Upper lobe of left lung (tissue), 6 donors: ENCODE results near the gene FAM110D. TPM values are rescaled to one million over a fixed set of nuclear protein-coding genes. Genes with fewer than 3 reads are reported as not detected.
A peak's percentile ranks its signal among the peaks of the same experiment; 100 is the strongest.

Experiments used
- ATAC-seq, 2 donors: fragments of 200-7000 bp; cut with Tn5 transposase; one replicate each; pipeline ENCODE4 v1.9.1; 2022; ENCODE audit warnings: mild to moderate bottlenecking in 2 of 2, moderate library complexity in 2 of 2; ENCODE audit not compliant: low FRiP score in 2 of 2
- DNase-seq, 2 donors: peaks; one replicate each; pipeline ENCODE4 v3.0.0-alpha.2; 2019 to 2020
- H3K27ac ChIP-seq, 4 donors: fragments of 200-600 bp; sonication (generic); one replicate each; pipeline ENCODE4 v1.5.1; 2016 to 2019
- H3K27me3 ChIP-seq, 4 donors: fragments of 200-600 bp; sonication (generic); one replicate each; pipeline ENCODE4 v1.5.1; 2017 to 2019
- H3K36me3 ChIP-seq, 4 donors: fragments of 200-600 bp; sonication (generic); one replicate each; pipeline ENCODE4 v1.5.1; 2016 to 2019
- H3K4me1 ChIP-seq, 4 donors: fragments of 200-600 bp; sonication (generic); one replicate each; pipeline ENCODE4 v1.5.1; 2018 to 2019
- H3K4me3 ChIP-seq, 4 donors: fragments of 200-600 bp; sonication (generic); one replicate each; pipeline ENCODE4 v1.5.1; 2017 to 2019; ENCODE audit warnings: mild to moderate bottlenecking in 2 of 4, moderate library complexity in 1 of 4
- H3K9me3 ChIP-seq, 4 donors: fragments of 200-600 bp; sonication (generic); one replicate each; pipeline ENCODE4 v1.5.1; 2018 to 2019
- EP300 ChIP-seq, 4 donors: sonication (generic); formaldehyde crosslinking; IDR thresholded peaks; one replicate each; pipeline ENCODE4 v1.5.1; 2017; ENCODE audit warnings: antibody characterized with exemption in 4 of 4, control low read depth in 2 of 4
- POLR2A ChIP-seq, 4 donors: fragments of 450-650 bp; IDR thresholded peaks; one replicate each; pipeline ENCODE4 v1.5.1; 2016 to 2017; ENCODE audit warnings: antibody characterized with exemption in 4 of 4, mild to moderate bottlenecking in 2 of 4
- POLR2AphosphoS5 ChIP-seq, 2 donors: sonication (generic); formaldehyde crosslinking; IDR thresholded peaks; one replicate each; pipeline ENCODE4 v1.5.1; 2017; ENCODE audit warnings: antibody characterized with exemption in 2 of 2
- WGBS, 2 donors: methylation state at CpG; one replicate each; pipeline ENCODE4 v1.1.5; 2017 to 2018; 5-methylcytosine and 5-hydroxymethylcytosine counted together
- total RNA-seq, 6 donors: library from RNA; depleted of rRNA in 4 of 6; stranded (reverse); fragments of >200 nt in 4 of 6; gene quantifications; one replicate each; pipeline versions ENCODE4 v1.1.0 to v1.2.1, GENCODE V29; 2016 to 2021
- TF ChIP-seq, protein P1 (sequence below), 6 experiments: fragments of 450-650 bp in 4 of 6; fragments of 200-600 bp in 2 of 6; sonication (generic) in 2 of 6; IDR thresholded peaks; one replicate each; pipeline ENCODE4 v1.5.1; 2016 to 2019; ENCODE audit warnings: antibody characterized with exemption in 6 of 6
- donor health status: DM: no; HTN: no; CAD: no; lungs with moderate emphysema.
- donor health status: DM: no; HTN: yes; CAD: no; lungs with severe emphysema.

FAM110D gene
- total RNA-seq, 6 donors from 2014 or later: 1.0 to 6.7 (median 4.7) TPM

- peaks cover 0 to 30% (median 15%) of the 10 kb centered on the region in 4 donors for H3K36me3 ChIP-seq
- ATAC-seq (no peak), DNase-seq (peak in 1 of 2 donors; percentile 84)
- no peaks in the 10 kb centered on the region for H3K27me3 ChIP-seq
- H3K9me3 ChIP-seq: no peaks in the 10 kb centered on the region
- TF ChIP-seq POLR2AphosphoS5 (IDR thresholded peaks at IDR 0.05): no peak
- TF ChIP-seq, protein P1, sequence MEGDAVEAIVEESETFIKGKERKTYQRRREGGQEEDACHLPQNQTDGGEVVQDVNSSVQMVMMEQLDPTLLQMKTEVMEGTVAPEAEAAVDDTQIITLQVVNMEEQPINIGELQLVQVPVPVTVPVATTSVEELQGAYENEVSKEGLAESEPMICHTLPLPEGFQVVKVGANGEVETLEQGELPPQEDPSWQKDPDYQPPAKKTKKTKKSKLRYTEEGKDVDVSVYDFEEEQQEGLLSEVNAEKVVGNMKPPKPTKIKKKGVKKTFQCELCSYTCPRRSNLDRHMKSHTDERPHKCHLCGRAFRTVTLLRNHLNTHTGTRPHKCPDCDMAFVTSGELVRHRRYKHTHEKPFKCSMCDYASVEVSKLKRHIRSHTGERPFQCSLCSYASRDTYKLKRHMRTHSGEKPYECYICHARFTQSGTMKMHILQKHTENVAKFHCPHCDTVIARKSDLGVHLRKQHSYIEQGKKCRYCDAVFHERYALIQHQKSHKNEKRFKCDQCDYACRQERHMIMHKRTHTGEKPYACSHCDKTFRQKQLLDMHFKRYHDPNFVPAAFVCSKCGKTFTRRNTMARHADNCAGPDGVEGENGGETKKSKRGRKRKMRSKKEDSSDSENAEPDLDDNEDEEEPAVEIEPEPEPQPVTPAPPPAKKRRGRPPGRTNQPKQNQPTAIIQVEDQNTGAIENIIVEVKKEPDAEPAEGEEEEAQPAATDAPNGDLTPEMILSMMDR (IDR thresholded peaks at IDR 0.05): no peak
- no peak for TF ChIP-seq EP300 (IDR thresholded peaks at IDR 0.05)
- TF ChIP-seq POLR2A (IDR thresholded peaks at IDR 0.05): no peak
- H3K4me1 ChIP-seq: no peaks in the 10 kb centered on the region
- no peak overlapping the region for H3K4me3 ChIP-seq
- 96 to 98% methylated on average over 8 to 18 of the region's 21 CpGs for WGBS, 2 donors
- H3K27ac ChIP-seq: no peak overlapping the region
These were observed 26.0 kb downstream of the FAM110D start for GRCh38 chr1:26184883-26185282.

DNA sequence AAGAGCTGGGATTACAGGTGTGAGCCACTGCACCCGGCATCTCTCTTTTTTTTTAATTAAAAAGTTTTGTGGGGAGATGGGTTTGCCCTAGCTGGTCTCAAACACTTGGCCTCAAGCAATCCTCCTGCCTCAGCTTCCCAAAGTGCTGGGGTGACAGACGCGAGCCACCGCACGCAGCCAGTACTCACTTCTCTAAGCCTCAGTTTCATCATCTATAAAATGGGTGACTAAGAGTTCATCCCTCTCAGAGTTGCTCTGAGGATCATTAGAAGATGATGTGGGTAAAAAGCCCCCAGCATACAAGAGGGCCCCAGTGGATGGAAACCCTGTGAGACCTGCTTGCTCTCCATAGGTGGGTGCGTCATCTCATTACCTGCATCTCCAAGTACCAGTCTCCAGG is 29.0 kb downstream of the FAM110D start:
- 93 to 96% methylated on average over 6 of the region's 6 CpGs for WGBS, 2 donors
- ATAC-seq (no peak), DNase-seq (no peak)
- Histone ChIP-seq H3K4me1 (no peaks in the 10 kb centered on the region), H3K4me3 (no peak overlapping the region), H3K27ac (no peak overlapping the region), H3K9me3 (no peaks in the 10 kb centered on the region), H3K36me3 (peaks cover 0 to 22% (median 5%) of the 10 kb centered on the region in 4 donors), H3K27me3 (no peaks in the 10 kb centered on the region)
- TF ChIP-seq POLR2A (IDR thresholded peaks at IDR 0.05): no peak
- TF ChIP-seq EP300 (IDR thresholded peaks at IDR 0.05): no peak
- TF ChIP-seq, protein P1 (IDR thresholded peaks at IDR 0.05): no peak
- TF ChIP-seq POLR2AphosphoS5 (IDR thresholded peaks at IDR 0.05): no peak

- Histone ChIP-seq H3K9me3 (no peaks in the 10 kb centered on the region), H3K36me3 (peaks cover 0 to 18% (median 3%) of the 10 kb centered on the region in 4 donors), H3K27me3 (no peaks in the 10 kb centered on the region), H3K27ac (no peak overlapping the region), H3K4me3 (no peak overlapping the region), H3K4me1 (no peaks in the 10 kb centered on the region)
- no peak for DNase-seq
- 96 to 100% methylated on average over 6 to 8 of the region's 8 CpGs for whole genome bisulfite sequencing, 2 donors
- ATAC-seq: peak in 1 of 2 donors; percentile 6
- TF ChIP-seq POLR2AphosphoS5 (IDR thresholded peaks at IDR 0.05): no peak
- TF ChIP-seq, protein P1 (IDR thresholded peaks at IDR 0.05): no peak
- no peak for TF ChIP-seq POLR2A (IDR thresholded peaks at IDR 0.05)
- no peak for TF ChIP-seq EP300 (IDR thresholded peaks at IDR 0.05)
These were observed 29.6 kb downstream of the FAM110D start for GRCh38 chr1:26188477-26188876.

DNA sequence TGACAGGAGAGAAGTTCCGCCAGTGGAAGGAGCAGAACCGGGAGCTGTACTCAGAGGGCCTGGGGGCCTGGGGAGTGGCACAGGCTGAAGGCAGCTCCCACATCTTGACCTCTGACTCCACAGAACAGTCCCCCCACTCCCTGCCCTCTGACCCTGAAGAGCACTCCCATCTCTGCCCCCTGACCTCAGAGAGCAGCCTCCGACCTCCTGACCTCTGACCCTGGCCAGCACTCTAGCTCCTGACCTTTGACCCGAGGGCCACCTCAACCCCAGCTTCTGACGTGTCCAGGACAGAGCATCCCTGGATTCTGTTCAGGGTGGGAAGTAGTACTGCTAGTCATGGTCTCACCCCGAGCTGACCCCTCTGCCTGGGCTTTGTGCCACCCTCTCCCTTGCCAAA is 30.5 kb downstream of the FAM110D start:
- Histone ChIP-seq H3K36me3 (peaks cover 0 to 18% (median 2%) of the 10 kb centered on the region in 4 donors), H3K9me3 (no peaks in the 10 kb centered on the region), H3K4me3 (no peak overlapping the region), H3K27ac (no peak overlapping the region), H3K4me1 (no peaks in the 10 kb centered on the region), H3K27me3 (no peaks in the 10 kb centered on the region)
- TF ChIP-seq, protein P1 (IDR thresholded peaks at IDR 0.05): no peak
- TF ChIP-seq POLR2AphosphoS5 (IDR thresholded peaks at IDR 0.05) (no peak), EP300 (IDR thresholded peaks at IDR 0.05) (no peak), POLR2A (IDR thresholded peaks at IDR 0.05) (no peak)
- ATAC-seq (no peak), DNase-seq (no peak)
- 79 to 90% methylated on average over 2 to 6 of the region's 6 CpGs for WGBS, 2 donors

GRCh38 chr1:26189751-26190275 is 30.9 kb downstream of the FAM110D start:
- no peak for ATAC-seq
- Histone ChIP-seq H3K27me3 (no peaks in the 10 kb centered on the region), H3K9me3 (no peaks in the 10 kb centered on the region), H3K4me3 (no peak overlapping the region), H3K4me1 (no peaks in the 10 kb centered on the region), H3K27ac (no peak overlapping the region), H3K36me3 (peaks cover 0 to 14% (median 2%) of the 10 kb centered on the region in 4 donors)
- TF ChIP-seq EP300 (IDR thresholded peaks at IDR 0.05) (no peak), POLR2AphosphoS5 (IDR thresholded peaks at IDR 0.05) (no peak), POLR2A (IDR thresholded peaks at IDR 0.05) (no peak)
- TF ChIP-seq, protein P1 (IDR thresholded peaks at IDR 0.05): no peak
- DNase-seq: no peak
- 80 to 87% methylated on average over 7 of the region's 7 CpGs for WGBS, 2 donors
